HCT116 (cell line): Measurements from ENCODE around the gene NCKAP5.

Experiments used
- ATF3 ChIP-seq: IDR thresholded peaks from 2 replicates; pipeline ENCODE4 v1.6.1; 2012
- CEBPB ChIP-seq: IDR thresholded peaks from 2 replicates; pipeline ENCODE4 v1.6.1; 2012; ENCODE audit warnings: low read depth
- CTCF ChIP-seq, 3 experiments: fragments of 200-600 bp in 1 of 3; sonication (generic) in 1 of 3; IDR thresholded peaks in 2 of 3; conservative IDR thresholded peaks in 1 of 3; 2 replicates each; pipeline ENCODE4 v1.5.1; 2012 to 2017; ENCODE audit warnings: low read depth in 2 of 3, low read length in 2 of 3, antibody characterized with exemption in 1 of 3, borderline replicate concordance in 1 of 3, control low read depth in 1 of 3, mild to moderate bottlenecking in 1 of 3, mixed read lengths in 1 of 3, mixed run types in 1 of 3, moderate library complexity in 1 of 3; ENCODE audit not compliant: insufficient read depth in 1 of 3
- EZH2 ChIP-seq: fragments of 200-600 bp; sonication (generic); IDR thresholded peaks from 2 replicates; pipeline ENCODE4 v1.6.1; 2017; ENCODE audit warnings: antibody characterized with exemption, mixed run types
- FOSL1 ChIP-seq: IDR thresholded peaks from 2 replicates; pipeline ENCODE4 v1.6.1; 2012; ENCODE audit warnings: low read depth
- MAX ChIP-seq: IDR thresholded peaks from 2 replicates; pipeline ENCODE4 v1.6.1; 2012
- POLR2A ChIP-seq: IDR thresholded peaks from 2 replicates; pipeline ENCODE4 v1.7.0; 2011; ENCODE audit warnings: borderline replicate concordance; ENCODE audit not compliant: insufficient read depth, insufficient read length; ENCODE audit errors: extremely low read depth
- POLR2AphosphoS5 ChIP-seq: IDR thresholded peaks from 2 replicates; pipeline ENCODE4 v1.6.1; 2011; ENCODE audit warnings: mild to moderate bottlenecking, low read depth, low read length, moderate library complexity
- SP1 ChIP-seq: IDR thresholded peaks from 2 replicates; pipeline ENCODE4 v1.6.1; 2012; ENCODE audit warnings: low read depth
- TCF7L2 ChIP-seq: IDR thresholded peaks from 2 replicates; pipeline ENCODE4 v1.7.0; 2011; ENCODE audit warnings: borderline replicate concordance, inconsistent platforms; ENCODE audit not compliant: insufficient read depth, insufficient read length; ENCODE audit errors: extremely low read depth
- ZNF274 ChIP-seq: fragments of 200-500 bp; sonication (Bioruptor generic); IDR thresholded peaks from 2 replicates; pipeline ENCODE4 v1.6.1; 2014; ENCODE audit warnings: mild to moderate bottlenecking, low read depth, low read length, inconsistent platforms
- TF ChIP-seq, protein P1 (sequence below): IDR thresholded peaks from 2 replicates; pipeline ENCODE4 v1.6.1; 2012; ENCODE audit warnings: low read depth

DNA sequence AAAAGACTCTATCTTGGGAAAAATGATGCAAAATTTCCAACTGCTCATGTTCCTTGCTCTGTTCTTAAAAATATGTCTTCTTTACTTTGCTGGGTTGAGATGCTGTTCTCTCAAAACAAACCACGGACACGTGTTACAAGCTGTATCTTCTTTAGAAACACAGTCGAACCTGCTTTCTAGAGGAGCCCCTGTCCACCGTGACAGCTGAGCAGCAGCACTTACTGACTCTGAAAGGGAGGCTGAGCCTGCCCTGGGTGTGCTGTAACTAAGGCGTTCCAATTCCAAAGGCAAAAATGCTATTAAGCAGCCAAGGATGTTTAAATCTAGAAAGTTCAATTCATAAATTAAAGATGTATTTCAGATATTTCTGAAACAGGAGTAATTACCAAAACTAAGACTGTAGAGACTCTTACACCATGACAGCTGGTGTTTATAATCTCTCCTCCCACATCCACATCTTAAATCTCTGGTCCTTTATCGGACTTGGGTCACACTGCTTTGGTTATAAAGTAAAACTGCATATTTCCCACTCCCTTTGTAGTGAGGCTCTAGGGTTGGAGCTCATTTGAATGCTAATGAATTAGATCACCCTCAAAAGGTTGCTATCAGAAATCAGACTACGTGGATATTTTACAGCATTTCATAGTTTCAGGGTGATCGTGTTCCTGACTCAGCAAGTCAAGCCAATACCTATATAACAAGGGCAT lies 617.1 kb downstream of the NCKAP5 start:
- TF ChIP-seq CTCF (IDR thresholded peaks at IDR 0.05 in 2 of 3, conservative IDR thresholded peaks at IDR 0.05 in 1 of 3; ENCODE audit: borderline replicate concordance in 1 of 3, insufficient read depth in 1 of 3, low read depth in 2 of 3, low read length in 2 of 3) (no peak), SP1 (no peak), ATF3 (no peak), POLR2A (no peak), POLR2AphosphoS5 (no peak), FOSL1 (no peak), CEBPB (no peak), EZH2 (no peak), TCF7L2 (no peak), ZNF274 (no peak), MAX (no peak)
- TF ChIP-seq, protein P1, sequence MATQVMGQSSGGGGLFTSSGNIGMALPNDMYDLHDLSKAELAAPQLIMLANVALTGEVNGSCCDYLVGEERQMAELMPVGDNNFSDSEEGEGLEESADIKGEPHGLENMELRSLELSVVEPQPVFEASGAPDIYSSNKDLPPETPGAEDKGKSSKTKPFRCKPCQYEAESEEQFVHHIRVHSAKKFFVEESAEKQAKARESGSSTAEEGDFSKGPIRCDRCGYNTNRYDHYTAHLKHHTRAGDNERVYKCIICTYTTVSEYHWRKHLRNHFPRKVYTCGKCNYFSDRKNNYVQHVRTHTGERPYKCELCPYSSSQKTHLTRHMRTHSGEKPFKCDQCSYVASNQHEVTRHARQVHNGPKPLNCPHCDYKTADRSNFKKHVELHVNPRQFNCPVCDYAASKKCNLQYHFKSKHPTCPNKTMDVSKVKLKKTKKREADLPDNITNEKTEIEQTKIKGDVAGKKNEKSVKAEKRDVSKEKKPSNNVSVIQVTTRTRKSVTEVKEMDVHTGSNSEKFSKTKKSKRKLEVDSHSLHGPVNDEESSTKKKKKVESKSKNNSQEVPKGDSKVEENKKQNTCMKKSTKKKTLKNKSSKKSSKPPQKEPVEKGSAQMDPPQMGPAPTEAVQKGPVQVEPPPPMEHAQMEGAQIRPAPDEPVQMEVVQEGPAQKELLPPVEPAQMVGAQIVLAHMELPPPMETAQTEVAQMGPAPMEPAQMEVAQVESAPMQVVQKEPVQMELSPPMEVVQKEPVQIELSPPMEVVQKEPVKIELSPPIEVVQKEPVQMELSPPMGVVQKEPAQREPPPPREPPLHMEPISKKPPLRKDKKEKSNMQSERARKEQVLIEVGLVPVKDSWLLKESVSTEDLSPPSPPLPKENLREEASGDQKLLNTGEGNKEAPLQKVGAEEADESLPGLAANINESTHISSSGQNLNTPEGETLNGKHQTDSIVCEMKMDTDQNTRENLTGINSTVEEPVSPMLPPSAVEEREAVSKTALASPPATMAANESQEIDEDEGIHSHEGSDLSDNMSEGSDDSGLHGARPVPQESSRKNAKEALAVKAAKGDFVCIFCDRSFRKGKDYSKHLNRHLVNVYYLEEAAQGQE, result no peak
